Naive B cell (primary cell): Measurements from ENCODE around the gene FCSK. TPM values are rescaled to one million over a fixed set of nuclear protein-coding genes. Genes with fewer than 3 reads are reported as not detected.
A peak's percentile ranks its signal among the peaks of the same experiment; 100 is the strongest.
"Not testable (repeated sequence)": the region's sequence is repeated elsewhere in the genome, so short reads cannot be mapped to it uniquely, and the experiment has no call there.

Experiments
- ATAC-seq, 2 donors: fragments of 150-1000 bp; cut with Tn5 transposase; 2 replicates each; pipeline ENCODE4 v1.10.0; 2021; ENCODE audit warnings: low read depth in 2 of 2, mild to moderate bottlenecking in 2 of 2, moderate library complexity in 2 of 2
- DNase-seq: peaks from one replicate; pipeline ENCODE4 v3.0.0; 2022
- H3K27ac Mint-ChIP-seq, 6 donors: one replicate each; pipeline ENCODE4 v1.8.0; 2020 to 2022; ENCODE audit warnings: mild to moderate bottlenecking in 6 of 6, mixed read lengths in 6 of 6, moderate library complexity in 5 of 6, inconsistent platforms in 2 of 6
- H3K27me3 Mint-ChIP-seq, 3 donors: one replicate each; pipeline ENCODE4 v1.8.0; 2021 to 2022; ENCODE audit warnings: mixed read lengths in 3 of 3, mild to moderate bottlenecking in 1 of 3
- H3K36me3 Mint-ChIP-seq, 2 donors: one replicate each; pipeline ENCODE4 v1.8.0; 2020 to 2022; ENCODE audit warnings: mixed read lengths in 2 of 2, inconsistent platforms in 1 of 2, mild to moderate bottlenecking in 1 of 2
- H3K4me1 Mint-ChIP-seq, 3 donors: one replicate each; pipeline ENCODE4 v1.8.0; 2020 to 2022; ENCODE audit warnings: mixed read lengths in 3 of 3, inconsistent platforms in 1 of 3, mild to moderate bottlenecking in 1 of 3, moderate library complexity in 1 of 3
- H3K4me3 Mint-ChIP-seq, 8 donors: one replicate each; pipeline ENCODE4 v1.8.0; 2020 to 2022; ENCODE audit warnings: mild to moderate bottlenecking in 8 of 8, mixed read lengths in 8 of 8, moderate library complexity in 8 of 8, inconsistent platforms in 2 of 8
- H3K9me3 Mint-ChIP-seq, 7 donors: one replicate each; pipeline ENCODE4 v1.8.0; 2020 to 2022; ENCODE audit warnings: mixed read lengths in 7 of 7, mild to moderate bottlenecking in 5 of 7, inconsistent platforms in 2 of 7, moderate library complexity in 1 of 7
- polyA plus RNA-seq, 6 donors: library from polyadenylated mRNA; unstranded; fragments of 300-500 nt; fragmentation: Illumina TruSeq; gene quantifications; one replicate each; pipeline ENCODE4 v1.2.3, GENCODE V29; 2021; ENCODE audit warnings: low read depth in 6 of 6

Gene FCSK
- 1 to 10 TPM; 2.5 to 5.8 (median 4.7) TPM for polyA plus RNA-seq

DNA sequence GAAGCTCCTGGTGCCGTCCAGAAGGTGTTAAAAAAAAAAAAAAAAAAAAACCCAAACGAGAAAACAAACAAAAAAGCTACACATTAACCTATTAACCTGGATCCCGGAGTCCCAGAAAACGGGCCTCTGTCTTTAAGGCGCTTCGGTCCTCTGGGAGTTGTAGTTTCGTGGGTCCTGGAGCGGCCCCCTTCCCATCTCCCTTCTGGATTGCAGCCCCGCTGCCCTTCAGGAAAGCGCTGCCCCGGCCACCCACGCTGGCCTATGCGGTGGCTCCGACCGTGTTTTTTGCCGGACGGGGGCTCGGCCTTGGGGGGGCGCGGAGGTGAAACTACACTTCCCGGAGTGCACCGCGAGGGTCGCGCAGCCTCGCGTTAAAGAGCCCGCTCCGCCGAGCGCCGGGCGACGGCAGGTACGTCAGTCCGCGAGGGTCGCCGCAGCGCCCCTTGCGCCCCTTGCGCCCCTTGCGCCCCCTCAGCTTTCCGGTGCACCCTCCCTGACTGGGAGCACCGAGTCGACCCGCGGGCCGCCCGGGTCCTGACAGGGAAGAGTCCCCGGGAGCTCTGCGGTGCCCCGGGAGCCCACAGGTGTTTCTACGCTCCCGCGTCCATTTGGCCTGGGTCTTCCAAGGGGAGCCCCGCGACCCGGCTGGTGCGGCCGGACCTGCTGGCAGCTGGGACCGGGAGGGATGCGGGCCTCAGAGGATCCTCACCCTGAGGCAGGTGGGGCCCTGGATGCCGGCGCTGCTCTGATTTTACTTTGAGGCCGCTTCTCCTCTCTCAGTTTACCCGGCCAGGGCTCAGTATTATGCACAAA, at the start of gene FCSK:
Gene FCSK (plus strand): TSS at position 374 of the 813 bp plus-strand sequence. CDS start 8,596 bp downstream, outside the sequence.
- H3K9me3 Mint-ChIP-seq: no peaks in the 10 kb centered on the region
- peak within 1 kb of the TSS; percentile 90 to 96 (median 94) for H3K4me3 Mint-ChIP-seq
- ATAC-seq (peak; percentile 93 to 94), DNase-seq (peak; percentile 86)
- peak within 1 kb of the TSS; percentile 89 to 98 (median 93) for H3K27ac Mint-ChIP-seq
- H3K36me3 Mint-ChIP-seq: no peaks in the 10 kb centered on the region
- H3K27me3 Mint-ChIP-seq: peaks cover 0 to 4% (median 0%) of the 10 kb centered on the region in 3 donors
- peaks cover 5 to 33% (median 12%) of the 10 kb centered on the region in 3 donors for H3K4me1 Mint-ChIP-seq

DNA sequence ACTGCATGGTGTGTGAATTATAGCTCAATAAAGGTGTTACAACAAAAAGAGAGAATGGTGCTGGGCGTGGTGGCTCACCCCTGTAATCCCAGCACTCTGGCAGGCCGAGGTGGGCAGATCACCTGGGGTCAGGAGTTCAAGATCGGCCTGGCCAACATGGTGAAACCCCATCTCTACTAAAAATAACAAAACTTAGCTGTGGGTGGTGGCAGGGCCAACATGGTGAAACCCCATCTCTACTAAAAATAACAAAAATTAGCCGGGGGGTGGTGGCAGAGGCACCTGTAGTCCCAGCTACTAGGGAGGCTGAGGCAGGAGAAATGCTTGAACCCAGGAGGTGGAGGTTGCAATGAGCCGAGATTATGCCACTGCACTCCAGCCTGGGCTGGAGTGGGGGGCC, 48.3 kb upstream of the FCSK start:
- not testable (repeated sequence) for ATAC-seq, H3K27me3 Mint-ChIP-seq, H3K9me3 Mint-ChIP-seq, H3K36me3 Mint-ChIP-seq, DNase-seq
- peak overlapping the region; percentile 15 to 94 (median 72) for H3K27ac Mint-ChIP-seq
- H3K4me1 Mint-ChIP-seq: peaks cover 54 to 72% (median 64%) of the 10 kb centered on the region in 3 donors
- H3K4me3 Mint-ChIP-seq: peak overlapping the region in 7 of 8 donors; percentile 26 to 88 (median 78)

DNA sequence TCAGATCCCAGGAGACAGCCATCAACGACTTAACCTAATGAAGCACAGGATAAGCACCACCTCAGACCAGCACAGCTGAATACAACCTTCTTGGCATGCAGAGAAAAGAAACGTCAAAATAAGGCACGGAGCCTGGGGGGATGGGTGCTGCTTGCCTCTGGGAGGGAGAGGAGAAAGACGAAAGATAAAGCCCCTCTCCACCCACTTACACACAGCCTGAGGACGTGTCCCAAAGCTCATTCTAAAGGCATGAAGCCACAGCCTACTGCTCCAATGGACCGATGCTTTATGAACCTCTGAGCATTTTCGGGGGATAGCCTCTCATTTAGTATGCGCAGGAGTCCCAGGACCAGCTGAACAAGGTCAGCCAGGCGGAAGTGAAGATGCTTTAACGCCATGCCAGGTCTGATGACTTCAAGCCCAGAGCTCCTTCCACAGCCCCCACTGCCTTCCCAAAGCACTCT, 46.6 kb upstream of the FCSK start:
- Mint-ChIP-seq H3K27ac (peak overlapping the region in 2 of 6 donors; percentile 9 to 68), H3K27me3 (no peaks in the 10 kb centered on the region), H3K4me1 (peaks cover 43 to 71% (median 60%) of the 10 kb centered on the region in 3 donors), H3K4me3 (peak overlapping the region in 5 of 8 donors; percentile 47 to 76 (median 73)), H3K9me3 (no peaks in the 10 kb centered on the region), H3K36me3 (peaks cover 0 to 9% of the 10 kb centered on the region in 2 donors)
- ATAC-seq (no peak), DNase-seq (no peak)

DNA sequence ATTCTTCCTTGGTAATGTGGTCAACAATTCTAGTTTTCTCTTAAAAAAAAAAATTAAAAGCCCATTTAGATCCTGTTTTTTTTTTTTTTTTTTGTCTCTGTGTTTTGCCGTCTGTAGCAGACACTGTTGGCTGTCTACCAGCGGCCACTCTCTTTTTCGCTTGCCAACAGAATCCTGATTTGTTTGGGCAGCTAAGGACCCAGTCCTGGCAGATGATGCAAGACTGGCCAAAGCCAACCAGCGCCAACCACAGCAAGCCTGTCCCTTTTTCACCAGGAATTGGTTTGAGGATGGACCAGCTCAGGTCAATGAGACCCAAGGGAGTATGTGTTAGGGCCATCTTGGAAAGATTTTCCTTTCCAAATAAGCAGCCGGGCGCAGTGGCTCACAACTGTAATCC, 43.7 kb upstream of the FCSK start:
- no peak overlapping the region for H3K4me3 Mint-ChIP-seq
- H3K27me3 Mint-ChIP-seq: no peaks in the 10 kb centered on the region
- DNase-seq (no peak), ATAC-seq (no peak)
- peaks cover 27 to 51% (median 44%) of the 10 kb centered on the region in 3 donors for H3K4me1 Mint-ChIP-seq
- peak overlapping the region in 1 of 6 donors; percentile 24 for H3K27ac Mint-ChIP-seq
- no peaks in the 10 kb centered on the region for H3K9me3 Mint-ChIP-seq
- peaks cover 0 to 9% of the 10 kb centered on the region in 2 donors for H3K36me3 Mint-ChIP-seq

DNA sequence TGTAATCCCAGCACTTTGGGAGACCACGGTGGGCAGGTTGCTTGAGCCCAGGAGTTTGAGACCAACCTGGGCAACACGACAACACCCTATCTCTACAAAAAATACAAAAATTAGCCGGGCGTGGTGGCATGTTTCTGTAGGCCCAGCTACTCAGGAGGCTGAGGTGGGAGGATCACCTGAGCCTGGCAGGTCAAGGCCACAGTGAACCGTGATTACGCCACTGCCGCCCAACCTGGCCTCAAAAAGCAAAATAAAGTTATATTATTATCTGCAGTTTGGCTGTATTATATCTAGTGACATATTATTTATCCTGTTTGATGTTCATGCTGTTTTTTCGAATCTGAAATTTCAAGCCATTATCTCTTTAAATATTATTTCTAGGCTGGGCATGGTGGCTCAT, 42.0 kb upstream of the FCSK start:
- no peaks in the 10 kb centered on the region for H3K27me3 Mint-ChIP-seq
- peak overlapping the region in 2 of 6 donors; percentile 21 to 52 for H3K27ac Mint-ChIP-seq
- H3K4me1 Mint-ChIP-seq: peaks cover 37 to 51% (median 44%) of the 10 kb centered on the region in 3 donors
- DNase-seq: no peak
- H3K4me3 Mint-ChIP-seq: no peak overlapping the region
- H3K9me3 Mint-ChIP-seq: no peaks in the 10 kb centered on the region
- no peak for ATAC-seq
- peaks cover 0 to 9% of the 10 kb centered on the region in 2 donors for H3K36me3 Mint-ChIP-seq

DNA sequence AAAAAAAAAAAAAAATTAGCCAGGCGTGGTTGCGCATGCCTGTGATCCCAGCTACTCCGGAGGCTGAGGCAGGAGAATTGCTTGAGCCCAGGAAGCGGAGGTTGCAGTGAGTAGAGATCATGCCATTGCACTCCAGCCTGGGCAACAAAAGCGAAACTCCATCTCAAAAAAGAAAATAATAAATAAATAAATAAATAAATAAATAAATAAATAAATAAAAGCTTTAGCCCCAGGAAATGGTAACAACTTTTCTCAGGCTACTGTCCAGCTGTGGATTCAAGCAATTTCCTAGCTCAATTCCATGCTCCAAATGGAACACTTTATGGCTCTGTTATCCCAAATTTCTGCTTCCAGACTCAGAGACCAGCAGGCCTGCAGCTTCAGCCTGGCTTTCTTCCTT, 40.8 kb upstream of the FCSK start:
- not testable (repeated sequence) for H3K36me3 Mint-ChIP-seq, H3K27ac Mint-ChIP-seq, H3K9me3 Mint-ChIP-seq, H3K4me3 Mint-ChIP-seq, ATAC-seq, DNase-seq, H3K27me3 Mint-ChIP-seq
- H3K4me1 Mint-ChIP-seq: peaks cover 41 to 51% (median 44%) of the 10 kb centered on the region in 3 donors

DNA sequence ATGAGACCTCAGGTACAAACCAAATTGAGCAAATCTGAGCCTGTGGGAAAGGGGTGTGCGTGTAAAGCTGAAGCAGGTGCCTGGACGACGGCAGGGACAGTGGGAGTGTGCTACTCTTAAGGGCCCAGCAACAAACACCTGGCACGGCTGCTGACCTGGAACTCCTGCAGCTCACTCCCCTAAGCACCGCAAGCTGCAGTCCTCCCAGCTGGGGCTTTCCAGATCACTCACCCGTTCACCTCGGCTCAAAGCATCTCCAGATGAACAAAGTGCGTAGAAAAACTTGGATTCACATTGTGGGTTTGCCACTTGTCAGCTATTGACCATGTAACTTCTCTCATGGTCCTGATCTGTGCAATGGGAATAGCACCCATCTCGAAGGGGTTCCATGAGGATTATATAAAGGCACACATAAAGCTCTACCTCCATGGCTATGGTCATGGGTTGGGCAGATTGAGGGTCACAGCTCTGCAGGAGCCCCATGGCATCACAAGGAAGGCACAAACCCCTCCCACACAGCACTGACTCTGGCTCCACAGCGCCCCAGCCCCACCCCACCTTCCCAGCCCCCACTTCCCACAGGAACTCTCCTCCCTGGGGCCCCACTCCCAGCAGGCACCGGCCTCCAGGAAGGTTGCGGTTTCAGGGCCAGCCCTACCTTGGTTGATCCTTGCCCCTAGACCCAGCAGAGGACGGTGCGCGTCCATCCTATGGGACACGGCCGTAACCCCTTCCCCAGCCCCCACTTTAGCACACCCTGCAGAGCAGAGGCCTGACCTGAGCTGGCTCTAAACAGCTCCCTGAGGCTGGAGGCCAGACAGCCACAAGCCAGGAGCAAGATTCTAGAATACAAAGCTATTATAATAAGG, 37.4 kb upstream of the FCSK start:
- Mint-ChIP-seq H3K4me3 (peak overlapping the region; percentile 12 to 90 (median 62)), H3K36me3 (peaks cover 0 to 3% of the 10 kb centered on the region in 2 donors), H3K9me3 (no peaks in the 10 kb centered on the region), H3K27me3 (no peaks in the 10 kb centered on the region), H3K4me1 (peaks cover 59 to 72% (median 69%) of the 10 kb centered on the region in 3 donors), H3K27ac (peak overlapping the region; percentile 44 to 98 (median 89))
- peak; percentile 71 for DNase-seq
- ATAC-seq: peak; percentile 98

DNA sequence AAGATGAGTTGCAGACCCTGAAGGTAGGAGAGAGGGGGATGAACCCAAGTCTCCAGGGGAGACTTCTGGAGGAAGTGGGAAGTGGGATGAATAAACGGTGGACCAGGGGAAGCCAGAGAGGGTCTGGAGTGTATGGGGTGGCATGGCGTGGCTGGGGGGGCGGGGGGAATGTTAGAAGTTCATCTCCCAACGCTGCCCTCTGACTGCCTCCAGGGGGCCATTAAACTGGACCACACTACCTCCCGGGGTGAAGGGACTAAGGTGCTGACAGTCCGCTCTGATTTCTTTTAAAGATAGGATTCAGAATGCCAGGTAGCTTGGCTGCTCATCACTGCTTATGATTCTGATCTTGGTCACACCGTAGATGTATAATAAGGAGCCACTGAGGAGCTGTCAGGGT, 36.7 kb upstream of the FCSK start:
- Mint-ChIP-seq H3K9me3 (no peaks in the 10 kb centered on the region), H3K4me3 (peak overlapping the region; percentile 2 to 90 (median 60)), H3K27ac (peak overlapping the region; percentile 44 to 98 (median 89)), H3K36me3 (no peaks in the 10 kb centered on the region), H3K27me3 (no peaks in the 10 kb centered on the region), H3K4me1 (peaks cover 65 to 79% (median 74%) of the 10 kb centered on the region in 3 donors)
- ATAC-seq (no peak), DNase-seq (no peak)

DNA sequence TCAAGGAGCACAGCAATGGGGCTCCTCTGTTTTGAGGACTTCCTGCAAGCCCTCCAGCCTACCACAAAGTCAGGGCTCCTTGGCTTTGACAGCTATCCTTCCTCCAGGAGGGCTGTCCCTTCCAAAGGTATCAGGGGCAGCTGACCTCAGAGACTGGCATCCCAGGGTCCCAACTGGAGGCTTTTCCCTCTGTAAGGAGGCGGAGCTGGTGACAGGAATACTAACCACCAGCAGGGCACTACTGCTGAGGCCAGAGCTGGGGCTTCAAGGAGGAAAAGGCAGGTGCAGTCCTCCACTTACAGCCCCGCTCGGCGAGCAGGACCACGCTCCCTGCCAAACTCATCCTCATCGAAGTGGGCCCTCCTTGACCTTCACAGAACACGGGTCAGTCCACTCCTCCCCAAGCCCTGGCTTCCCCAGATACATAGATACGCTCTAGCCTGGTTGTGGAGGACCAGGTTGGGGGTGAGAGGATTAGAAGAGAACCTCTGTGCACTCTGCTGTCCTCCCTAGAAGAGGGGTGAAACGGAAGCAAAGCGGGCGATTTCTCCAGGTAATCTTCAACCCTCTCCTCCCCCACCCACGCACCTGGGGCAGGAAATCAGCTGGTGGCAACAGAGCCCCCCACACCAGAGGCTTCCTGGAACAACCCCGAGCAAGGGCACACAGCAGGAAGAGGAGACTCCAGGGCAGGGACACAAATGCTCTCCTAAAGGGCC, 36.0 kb upstream of the FCSK start:
- peaks cover 68 to 86% (median 80%) of the 10 kb centered on the region in 3 donors for H3K4me1 Mint-ChIP-seq
- H3K27me3 Mint-ChIP-seq: no peaks in the 10 kb centered on the region
- no peak for DNase-seq
- ATAC-seq: no peak
- H3K36me3 Mint-ChIP-seq: no peaks in the 10 kb centered on the region
- no peaks in the 10 kb centered on the region for H3K9me3 Mint-ChIP-seq
- peak overlapping the region in 7 of 8 donors; percentile 8 to 85 (median 69) for H3K4me3 Mint-ChIP-seq
- peak overlapping the region in 5 of 6 donors; percentile 63 to 93 (median 82) for H3K27ac Mint-ChIP-seq

DNA sequence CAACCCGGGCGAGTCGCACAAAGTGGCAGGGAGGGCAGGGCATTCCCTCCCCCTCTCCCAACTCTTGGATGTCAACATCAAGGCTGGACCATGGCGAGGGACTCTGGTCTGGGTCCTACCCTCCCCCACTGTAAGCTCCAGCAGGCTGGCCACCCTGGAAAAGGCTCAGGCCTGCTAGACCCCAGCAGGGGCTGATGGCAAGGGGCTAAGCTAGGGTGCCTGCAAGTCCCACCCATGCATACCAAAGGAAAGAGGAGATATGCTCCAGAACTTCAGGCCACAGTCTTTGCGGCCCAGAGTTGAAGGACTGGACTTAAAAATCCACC, 35.4 kb upstream of the FCSK start:
- H3K4me1 Mint-ChIP-seq: peaks cover 68 to 86% (median 80%) of the 10 kb centered on the region in 3 donors
- DNase-seq (no peak), ATAC-seq (no peak)
- peak overlapping the region in 4 of 6 donors; percentile 63 to 93 (median 85) for H3K27ac Mint-ChIP-seq
- H3K4me3 Mint-ChIP-seq: peak overlapping the region in 5 of 8 donors; percentile 59 to 85 (median 69)
- no peaks in the 10 kb centered on the region for H3K36me3 Mint-ChIP-seq
- H3K27me3 Mint-ChIP-seq: no peaks in the 10 kb centered on the region
- no peaks in the 10 kb centered on the region for H3K9me3 Mint-ChIP-seq

DNA sequence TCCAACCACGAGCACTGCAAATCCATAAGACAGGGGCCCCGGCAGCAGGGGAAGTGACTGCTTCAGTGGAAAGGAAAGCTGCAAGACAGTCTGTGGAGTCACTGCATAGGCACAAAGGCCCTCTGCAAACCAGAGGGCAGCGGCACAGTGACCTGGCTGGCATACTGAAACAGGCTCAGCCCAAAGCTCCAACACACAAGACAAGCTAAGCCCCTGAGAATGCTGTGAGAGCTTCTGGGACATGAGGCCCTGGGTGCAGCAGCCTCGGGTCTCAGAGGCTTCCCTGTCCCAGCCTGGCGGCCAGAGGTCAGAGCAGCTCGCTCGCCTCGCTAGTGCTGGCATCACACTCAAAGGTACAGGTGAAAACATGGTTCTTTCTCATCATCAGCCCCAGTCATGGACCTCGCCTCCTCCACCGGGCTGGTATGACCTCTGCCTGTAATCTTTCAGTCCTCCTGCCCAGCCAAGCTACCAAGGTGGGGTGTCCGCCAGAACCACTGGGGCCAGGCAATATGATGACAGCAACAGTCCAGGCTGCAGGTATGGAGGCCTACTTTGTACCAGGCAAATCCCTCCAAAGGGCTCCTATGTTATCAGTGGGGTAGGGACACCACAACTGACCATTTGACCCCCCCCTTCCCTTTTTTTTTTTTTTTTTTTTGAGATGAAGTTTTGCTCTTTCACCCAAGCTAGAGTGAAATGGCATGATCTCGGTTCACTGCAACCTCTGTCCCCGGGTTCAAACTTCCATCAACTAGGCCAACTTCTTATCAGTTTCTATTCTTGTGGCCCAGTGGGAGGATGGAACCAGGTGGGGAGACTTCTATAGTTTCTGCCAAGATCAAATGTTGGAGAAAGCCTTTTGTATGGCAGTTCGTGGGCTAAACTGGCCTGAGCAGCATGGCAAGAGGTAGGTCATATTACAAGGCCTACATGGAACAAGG, 34.7 kb upstream of the FCSK start:
- ATAC-seq (no peak), DNase-seq (no peak)
- H3K4me3 Mint-ChIP-seq: peak overlapping the region in 5 of 8 donors; percentile 51 to 82 (median 63)
- H3K36me3 Mint-ChIP-seq: no peaks in the 10 kb centered on the region
- peaks cover 65 to 82% (median 77%) of the 10 kb centered on the region in 3 donors for H3K4me1 Mint-ChIP-seq
- peak overlapping the region in 4 of 6 donors; percentile 36 to 93 (median 70) for H3K27ac Mint-ChIP-seq
- no peaks in the 10 kb centered on the region for H3K9me3 Mint-ChIP-seq
- no peaks in the 10 kb centered on the region for H3K27me3 Mint-ChIP-seq

DNA sequence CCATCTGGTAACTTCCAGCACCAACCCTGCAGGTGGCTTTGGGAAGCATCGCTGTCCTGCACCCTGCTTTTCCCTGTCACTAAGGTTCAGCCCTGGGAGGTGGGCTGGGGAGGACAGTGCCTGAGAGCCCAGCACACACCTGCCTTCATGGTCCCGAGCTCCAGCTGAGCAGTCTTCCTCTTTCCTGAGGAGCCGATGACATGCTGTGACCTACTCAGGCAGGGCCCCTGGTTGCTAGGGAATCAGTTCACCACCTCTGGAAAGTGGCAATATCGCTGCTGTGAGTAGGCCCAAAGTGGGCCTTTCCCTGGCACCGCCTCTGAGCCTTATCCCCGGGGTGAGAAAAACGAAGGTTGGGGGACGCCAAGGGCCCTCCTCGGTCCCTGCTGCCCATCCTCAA, 33.4 kb upstream of the FCSK start:
- H3K36me3 Mint-ChIP-seq: no peaks in the 10 kb centered on the region
- no peak for ATAC-seq
- peak overlapping the region in 3 of 6 donors; percentile 21 to 70 (median 32) for H3K27ac Mint-ChIP-seq
- H3K27me3 Mint-ChIP-seq: no peaks in the 10 kb centered on the region
- no peaks in the 10 kb centered on the region for H3K9me3 Mint-ChIP-seq
- H3K4me3 Mint-ChIP-seq: no peak overlapping the region
- no peak for DNase-seq
- H3K4me1 Mint-ChIP-seq: peaks cover 65 to 83% (median 78%) of the 10 kb centered on the region in 3 donors
